Limb (tissue), 2 donors: Measurements from ENCODE around the gene NKX1-1.

ENCODE experiments used
- DNase-seq, 2 donors: peaks; one replicate each; pipeline ENCODE4 v3.0.0-alpha.2; 2016; ENCODE audit errors: extremely low spot score in 2 of 2

Gene NKX1-1

GRCh38 chr4:1417522-1418390, 11.5 kb upstream of the NKX1-1 start:
- DNase-seq, result peak in 1 of 2 donors; percentile 19

GRCh38 chr4:1416948-1417260, 10.7 kb upstream of the NKX1-1 start:
- no peak for DNase-seq

- no peak for DNase-seq
Observed at GRCh38 chr4:1416051-1416947, 10.1 kb upstream of the NKX1-1 start.

DNA sequence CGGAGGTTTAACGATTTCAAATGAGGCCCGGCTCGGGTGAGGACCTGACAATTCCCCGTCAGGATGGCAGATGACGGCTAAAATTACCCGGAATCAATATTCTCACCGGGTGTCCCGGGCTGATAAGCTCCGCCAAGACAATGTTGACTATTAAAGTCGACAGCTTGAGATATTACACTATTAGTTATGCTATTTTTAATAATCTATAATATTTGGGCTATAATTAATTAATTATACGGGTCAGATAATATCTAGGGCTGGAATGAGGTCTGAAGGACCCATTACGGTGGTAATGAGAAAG, 9.4 kb upstream of the NKX1-1 start:
- no peak for DNase-seq

DNA sequence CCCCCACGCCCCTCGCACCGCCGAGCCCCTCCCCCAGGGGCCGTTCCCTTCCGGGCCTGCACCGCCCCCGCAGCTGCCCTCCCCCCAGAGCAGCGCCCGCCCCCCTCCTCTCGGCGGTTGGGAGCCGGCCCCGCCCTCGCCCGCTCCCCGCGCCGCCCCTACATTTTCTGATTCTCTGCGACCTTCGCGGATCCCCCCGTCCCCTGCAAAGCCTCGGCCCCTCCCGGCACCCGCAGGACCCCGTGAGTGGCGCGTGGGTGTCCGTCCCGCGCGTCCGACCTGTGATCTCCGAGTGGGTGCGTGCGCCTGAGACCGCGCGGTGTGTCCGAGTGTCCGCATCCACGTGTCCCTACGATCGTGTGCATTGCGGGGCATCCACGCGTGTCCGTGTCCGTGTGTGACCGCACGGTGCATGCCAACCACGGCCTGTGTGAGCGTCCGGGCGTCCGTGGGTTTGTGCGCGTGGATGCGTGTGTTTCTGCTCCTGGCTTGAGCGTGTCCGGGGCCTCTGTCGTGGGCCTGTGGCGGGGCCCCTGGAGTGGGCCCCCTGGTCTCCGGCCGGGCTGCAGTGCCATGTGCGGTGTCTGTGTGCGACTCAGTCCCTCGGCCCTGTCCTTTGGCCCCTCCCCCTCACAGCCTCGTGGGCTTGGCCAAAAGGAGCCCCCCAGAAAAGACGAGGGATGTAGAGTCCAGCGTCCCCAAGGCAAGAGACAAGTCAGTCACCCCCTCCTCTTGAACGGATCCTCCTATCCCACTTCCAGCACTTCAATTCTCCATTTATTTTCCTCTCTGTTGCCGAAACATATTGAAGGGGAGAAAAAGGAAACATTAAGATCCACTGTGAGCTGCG, 8.8 kb upstream of the NKX1-1 start:
- no peak for DNase-seq

DNA sequence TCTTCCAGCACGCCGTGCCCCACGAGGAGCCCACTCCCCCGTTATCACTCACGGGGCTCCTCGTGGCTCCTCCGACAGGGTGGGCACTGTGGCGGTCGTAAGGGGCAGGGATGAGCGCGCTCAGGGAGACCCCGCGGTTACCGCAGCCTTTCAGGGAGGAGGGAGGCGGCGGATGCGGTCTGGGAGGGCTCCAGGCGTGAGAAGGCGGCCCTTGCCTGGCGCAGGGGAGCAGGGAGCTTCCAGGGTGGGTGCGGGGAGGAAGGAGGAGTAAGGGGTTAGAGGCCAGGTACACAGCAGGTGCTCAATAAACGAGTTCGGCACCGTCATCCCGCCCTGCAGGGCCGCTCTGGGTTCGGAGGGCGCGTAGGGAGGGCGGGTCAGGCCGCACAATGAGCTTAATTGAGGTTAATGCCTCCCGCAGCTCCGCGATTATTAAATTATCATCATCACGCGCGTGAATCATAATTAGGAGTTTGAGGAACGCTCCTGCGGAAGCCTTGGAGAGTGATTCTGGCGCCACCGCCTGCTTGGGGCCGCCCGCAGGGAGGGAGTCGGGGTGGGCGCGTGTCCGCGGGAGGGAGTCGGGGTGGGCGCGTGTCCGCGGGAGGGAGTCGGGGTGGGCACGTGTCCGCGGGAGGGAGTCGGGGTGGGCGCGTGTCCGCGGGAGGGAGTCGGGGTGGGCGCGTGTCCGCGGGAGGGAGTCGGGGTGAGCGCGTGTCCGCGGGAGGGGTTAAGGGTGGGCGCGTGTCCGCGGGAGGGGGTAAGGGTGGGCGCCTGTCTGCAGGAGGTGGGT, 7.6 kb upstream of the NKX1-1 start:
- DNase-seq, result no peak

GRCh38 chr4:1413204-1413663, 7.0 kb upstream of the NKX1-1 start:
- DNase-seq, result no peak

- DNase-seq, result no peak
Observed at GRCh38 chr4:1412376-1413203, 6.3 kb upstream of the NKX1-1 start.

DNA sequence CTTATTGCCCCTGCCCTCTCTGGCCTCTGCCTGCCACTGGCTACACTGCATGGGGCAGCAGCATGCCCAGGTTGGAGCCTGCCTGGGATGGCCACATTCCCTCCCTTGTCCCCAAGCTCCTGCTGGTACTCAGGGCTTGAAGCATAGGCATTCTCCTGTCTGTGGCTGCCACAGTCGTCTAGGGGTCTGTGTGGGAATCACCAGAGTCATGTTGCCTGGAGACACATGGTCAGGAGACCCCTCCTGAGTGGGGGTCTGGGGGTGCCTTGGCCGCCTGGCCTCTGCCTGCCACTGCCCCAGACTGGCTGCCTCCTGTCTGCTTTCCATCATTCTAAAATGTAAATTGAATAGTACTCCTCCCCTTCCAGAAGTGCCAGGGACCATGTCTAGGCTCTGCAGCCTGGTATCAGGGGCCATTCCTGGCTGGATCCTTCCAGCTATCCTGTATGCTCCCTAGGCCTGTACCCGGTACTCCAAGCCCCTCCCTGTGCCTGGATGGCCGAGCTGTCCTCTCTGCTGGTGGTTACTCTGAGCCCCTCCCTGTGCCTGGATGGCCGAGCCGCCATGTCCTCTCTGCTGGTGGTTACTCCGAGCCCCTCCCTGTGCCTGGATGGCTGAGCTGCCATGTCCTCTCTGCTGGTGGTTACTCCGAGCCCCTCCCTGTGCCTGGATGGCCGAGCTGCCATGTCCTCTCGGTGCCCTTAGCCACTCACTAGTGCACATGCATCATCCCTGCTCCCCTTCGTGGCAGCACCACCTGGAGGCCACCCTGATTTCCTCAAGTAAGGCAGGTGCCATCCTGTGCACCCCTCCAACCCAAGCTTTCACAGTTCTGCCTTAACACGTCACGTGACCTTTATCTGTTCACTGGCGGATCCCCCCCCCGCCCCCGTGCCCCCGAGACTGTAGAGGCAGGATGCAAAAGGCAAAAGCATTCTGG, 5.5 kb upstream of the NKX1-1 start:
- no peak for DNase-seq

GRCh38 chr4:1410491-1411325, 4.5 kb upstream of the NKX1-1 start:
- peak; percentile 64 to 90 for DNase-seq

DNA sequence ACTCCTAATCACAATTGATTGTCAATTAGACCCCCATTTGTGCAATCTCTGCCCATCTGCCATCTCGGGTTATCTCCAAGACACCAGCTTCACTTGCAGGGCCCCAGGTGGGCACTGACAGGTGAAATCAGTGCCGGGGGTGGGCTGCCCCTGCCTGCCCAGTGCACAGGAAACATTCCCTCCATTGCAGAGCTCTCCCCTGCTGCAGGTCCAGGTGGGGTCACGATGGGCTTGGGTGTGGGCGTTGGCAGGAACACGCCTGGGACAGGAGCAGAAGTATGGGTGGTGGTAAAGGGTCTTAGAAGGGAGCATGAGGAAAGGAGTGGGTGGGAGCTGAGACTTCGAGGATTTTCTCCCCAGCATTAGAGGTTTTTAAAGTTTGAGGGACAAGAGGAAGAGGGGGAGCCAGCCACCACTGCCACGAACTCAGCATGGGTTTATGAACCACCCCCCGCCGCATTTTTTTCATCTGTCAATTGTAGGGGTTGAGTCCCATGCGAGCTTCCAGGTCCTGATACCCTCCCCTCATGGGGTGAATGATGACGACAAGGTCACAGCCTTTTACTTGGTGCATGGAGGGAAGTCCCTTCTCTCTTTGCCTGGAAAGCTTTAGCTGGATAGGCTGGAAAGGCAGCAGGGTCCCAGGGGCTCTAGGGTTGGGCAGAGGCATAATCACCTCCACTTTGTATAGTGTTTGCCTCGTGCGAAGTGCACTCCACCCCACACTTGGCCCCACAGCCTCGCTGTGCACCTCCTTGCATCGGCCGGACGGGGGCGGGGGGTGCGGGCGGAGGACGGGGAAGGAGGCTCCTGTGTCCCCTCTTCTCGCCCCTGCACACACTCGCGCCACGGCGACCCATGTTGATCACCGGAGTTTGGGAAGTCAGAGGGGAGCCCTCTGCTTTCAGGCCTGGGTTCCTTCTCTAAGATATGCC, 3.5 kb upstream of the NKX1-1 start:
- DNase-seq, result no peak

DNA sequence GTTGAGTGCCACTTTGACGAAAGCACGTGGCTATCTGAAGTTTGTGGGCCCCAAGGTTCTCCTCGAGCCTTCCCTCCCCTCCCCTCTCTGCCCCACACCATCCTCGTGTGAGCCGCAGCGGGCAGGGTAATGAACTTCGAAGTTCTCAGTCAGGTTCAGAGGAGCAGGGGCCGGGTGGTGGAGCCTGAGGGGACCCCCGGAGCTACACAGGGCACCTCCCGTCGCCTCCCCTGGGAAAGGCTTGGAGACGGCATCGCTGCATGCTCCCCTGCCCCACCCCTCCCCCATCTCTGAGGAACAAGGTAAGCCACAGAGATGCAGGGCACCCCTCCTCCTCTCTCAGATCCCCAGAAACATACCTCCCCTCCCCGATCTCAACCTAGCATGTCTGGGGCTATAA, 2.8 kb upstream of the NKX1-1 start:
- no peak for DNase-seq

DNA sequence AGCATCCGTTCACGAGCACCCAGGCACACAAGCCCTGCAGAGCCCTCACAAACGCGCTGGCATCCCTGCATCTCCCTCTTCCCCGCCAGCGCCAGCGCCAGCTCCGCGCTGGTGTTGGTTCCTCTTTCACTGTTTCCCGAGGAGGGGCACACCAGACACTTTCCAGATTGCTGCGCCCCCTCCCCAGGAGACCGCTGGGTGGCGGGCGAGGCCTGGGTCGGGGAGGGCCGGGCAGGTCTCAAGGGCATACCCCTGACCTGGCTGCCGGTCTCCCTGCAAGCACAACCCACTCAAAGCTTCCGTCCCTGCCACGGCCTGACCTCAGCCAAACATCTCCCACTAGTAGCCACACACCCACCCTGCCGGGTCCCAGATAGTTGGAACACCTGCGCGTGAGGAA, 2.2 kb upstream of the NKX1-1 start:
- no peak for DNase-seq

DNA sequence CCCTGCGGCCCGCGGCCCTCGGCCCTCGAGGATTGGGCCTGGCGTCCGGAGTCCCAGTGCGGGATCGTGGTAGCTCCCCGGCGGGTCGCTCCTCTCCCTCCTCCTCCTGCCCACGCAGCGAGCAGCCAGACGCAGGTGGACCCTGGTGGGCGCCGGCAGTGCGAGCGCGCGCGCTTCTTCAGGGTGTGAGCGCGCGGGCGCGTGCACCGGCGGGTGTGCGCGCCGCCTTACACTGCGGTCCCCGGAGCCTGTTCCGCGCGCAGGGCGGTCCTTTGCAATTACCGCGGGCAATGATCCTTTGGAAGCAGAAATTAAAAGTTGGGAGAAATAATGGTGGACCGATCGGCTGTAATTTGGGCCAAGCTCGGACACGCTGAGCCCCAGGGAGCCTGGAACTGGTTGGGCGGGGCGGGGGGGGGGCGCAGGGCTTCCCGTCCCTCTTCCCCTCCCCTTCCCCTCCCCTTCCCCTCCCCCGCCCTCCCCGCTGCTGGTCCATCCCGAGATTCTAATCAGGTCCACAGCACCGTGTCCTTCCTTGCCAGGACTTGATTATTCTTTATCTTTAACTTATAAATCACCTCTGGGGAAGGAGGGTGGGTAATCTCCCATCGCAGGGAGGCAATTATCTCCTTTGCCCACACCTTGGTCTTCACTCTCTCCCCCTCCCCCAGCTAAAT, 1.6 kb upstream of the NKX1-1 start:
- no peak for DNase-seq

GRCh38 chr4:1406981-1407656, 877 bp upstream of the NKX1-1 start:
- no peak for DNase-seq
